ENCODE results near the gene P2RY6.
A peak's percentile ranks its signal among the peaks of the same experiment; 100 is the strongest.

Gene P2RY6

GRCh38 chr11:73320763-73321603 is 48.8 kb downstream of the P2RY6 start:
- H3K36me3 ChIP-seq (replicated peaks in 1 of 2; ENCODE audit: control insufficient read depth in 2 of 2, insufficient read depth in 2 of 2, low read length in 2 of 2) = peaks cover 9 to 59% of the 10 kb centered on the region in 2 donors
- no peak overlapping the region for H3K23ac ChIP-seq (ENCODE audit: low read depth, low read length, poor library complexity)
- H2AK5ac ChIP-seq (ENCODE audit: low read depth, low read length) = no peak overlapping the region
- no peaks in the 10 kb centered on the region for H3K27me3 ChIP-seq (ENCODE audit: control insufficient read depth in 3 of 3, insufficient read depth in 3 of 3, low read depth in 1 of 3, low read length in 3 of 3)
- no CpG with 5 or more reads among the region's 10 CpGs for WGBS, 2 donors (ENCODE audit: extremely low coverage in 2 of 2, insufficient read length in 2 of 2, insufficient replicate concordance in 1 of 2)
- H4K91ac ChIP-seq (ENCODE audit: low read depth, low read length, poor library complexity) = no peak overlapping the region
- H3K4ac ChIP-seq (ENCODE audit: low read length) = no peak overlapping the region
- H2BK12ac ChIP-seq (ENCODE audit: low read length) = no peak overlapping the region
- H3K18ac ChIP-seq (ENCODE audit: low read length) = no peak overlapping the region
- no peak overlapping the region for H3K14ac ChIP-seq (ENCODE audit: low read length)
- H2AFZ ChIP-seq (ENCODE audit: low read length) = no peak overlapping the region
- no peak for DNase-seq (ENCODE audit: low spot score)
- H3K4me3 ChIP-seq (ENCODE audit: low read length in 2 of 2) = no peak overlapping the region
- H2BK5ac ChIP-seq (ENCODE audit: low read length) = no peak overlapping the region
- no peaks in the 10 kb centered on the region for H3K9me3 ChIP-seq (replicated peaks in 1 of 2; ENCODE audit: control insufficient read depth in 2 of 2, insufficient read depth in 1 of 2, low read depth in 1 of 2, low read length in 2 of 2)
- H3K4me2 ChIP-seq (ENCODE audit: insufficient read depth, low read length, poor library complexity, severe bottlenecking) = no peak overlapping the region
- H3K9ac ChIP-seq (ENCODE audit: low read depth, low read length, poor library complexity) = no peak overlapping the region
- no peak overlapping the region for H2BK120ac ChIP-seq (ENCODE audit: low read depth, low read length)
- no peak overlapping the region for H3K27ac ChIP-seq (replicated peaks; ENCODE audit: low read length)
- peaks cover 41% of the 10 kb centered on the region for H3K79me1 ChIP-seq (ENCODE audit: low read depth, low read length)
- H4K8ac ChIP-seq (ENCODE audit: low read depth, low read length) = no peak overlapping the region
- H3K4me1 ChIP-seq (ENCODE audit: control insufficient read depth in 2 of 2, insufficient read depth in 1 of 2, low read depth in 1 of 2, low read length in 2 of 2) = peaks cover 41 to 45% of the 10 kb centered on the region in 2 donors
- H2BK15ac ChIP-seq (ENCODE audit: low read length) = no peak overlapping the region

- peaks cover 41 to 43% of the 10 kb centered on the region in 2 donors for H3K4me1 ChIP-seq (ENCODE audit: control insufficient read depth in 2 of 2, insufficient read depth in 1 of 2, low read depth in 1 of 2, low read length in 2 of 2)
- WGBS, 2 donors (ENCODE audit: extremely low coverage in 2 of 2, insufficient read length in 2 of 2, insufficient replicate concordance in 1 of 2) = no CpG with 5 or more reads among the region's 10 CpGs
Measured at GRCh38 chr11:73321604-73322381, 49.7 kb downstream of the P2RY6 start.

DNA sequence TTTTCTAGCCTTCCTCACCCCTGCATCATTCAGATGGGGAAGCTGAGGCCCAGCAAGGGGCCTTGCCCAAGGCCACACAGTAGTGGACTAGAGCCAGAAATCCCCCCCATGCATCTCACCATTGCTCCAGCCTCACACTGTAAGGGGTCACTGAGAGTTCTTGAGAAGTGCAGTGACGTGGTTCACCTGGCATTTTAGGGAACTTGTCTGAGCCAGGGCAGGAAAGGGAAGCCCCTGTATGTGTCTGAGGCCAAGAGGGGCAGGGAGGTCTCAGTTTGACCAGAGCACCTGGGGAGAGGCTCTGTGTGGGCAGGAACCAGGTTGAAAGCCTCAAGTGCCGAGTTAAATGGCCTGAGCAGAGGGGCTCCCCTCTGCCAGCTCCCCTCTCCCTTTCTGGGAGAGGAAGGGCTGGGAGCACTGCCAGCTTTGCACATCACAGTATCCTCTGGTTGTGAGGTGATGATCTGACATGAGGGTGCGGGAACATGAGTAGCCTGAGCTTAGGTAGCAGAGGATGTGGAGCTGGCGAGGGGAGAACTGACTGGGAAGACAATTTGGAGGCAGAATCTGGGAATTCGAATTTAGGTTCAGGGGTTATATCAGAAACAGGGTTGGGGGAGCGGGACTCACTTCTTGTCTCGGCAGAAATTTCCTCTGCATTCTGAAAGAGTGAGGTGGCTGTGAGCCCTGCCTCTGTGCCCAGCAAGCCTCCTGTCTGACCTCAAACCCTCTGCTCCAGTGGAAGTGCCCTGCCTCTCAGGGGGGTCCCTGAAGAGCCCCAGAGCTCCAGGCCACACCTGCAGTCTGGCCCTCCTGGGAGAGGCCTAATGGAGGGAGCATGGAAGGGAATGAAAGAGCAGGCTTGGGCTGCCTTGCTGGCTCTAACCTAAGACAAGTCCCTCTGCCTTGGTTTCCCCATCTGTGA is 50.5 kb downstream of the P2RY6 start:
- H3K79me1 ChIP-seq (ENCODE audit: low read depth, low read length) = peaks cover 29% of the 10 kb centered on the region
- H3K36me3 ChIP-seq (replicated peaks in 1 of 2; ENCODE audit: control insufficient read depth in 2 of 2, insufficient read depth in 2 of 2, low read length in 2 of 2) = peaks cover 5 to 55% of the 10 kb centered on the region in 2 donors
- peak overlapping the region; percentile 2 for H2BK120ac ChIP-seq (ENCODE audit: low read depth, low read length)
- H3K27ac ChIP-seq (replicated peaks; ENCODE audit: low read length) = peak overlapping the region; percentile 60
- H3K14ac ChIP-seq (ENCODE audit: low read length) = no peak overlapping the region
- H3K4me3 ChIP-seq (ENCODE audit: low read length in 2 of 2) = no peak overlapping the region
- no peak overlapping the region for H4K91ac ChIP-seq (ENCODE audit: low read depth, low read length, poor library complexity)
- H2BK15ac ChIP-seq (ENCODE audit: low read length) = no peak overlapping the region
- H3K27me3 ChIP-seq (ENCODE audit: control insufficient read depth in 3 of 3, insufficient read depth in 3 of 3, low read depth in 1 of 3, low read length in 3 of 3) = no peaks in the 10 kb centered on the region
- peak overlapping the region; percentile 6 for H3K23ac ChIP-seq (ENCODE audit: low read depth, low read length, poor library complexity)
- no peak for DNase-seq (ENCODE audit: low spot score)
- WGBS, 2 donors (ENCODE audit: extremely low coverage in 2 of 2, insufficient read length in 2 of 2, insufficient replicate concordance in 1 of 2) = no CpG with 5 or more reads among the region's 7 CpGs
- H3K9me3 ChIP-seq (replicated peaks in 1 of 2; ENCODE audit: control insufficient read depth in 2 of 2, insufficient read depth in 1 of 2, low read depth in 1 of 2, low read length in 2 of 2) = no peaks in the 10 kb centered on the region
- H2AK5ac ChIP-seq (ENCODE audit: low read depth, low read length) = peak overlapping the region; percentile 91
- no peak overlapping the region for H3K9ac ChIP-seq (ENCODE audit: low read depth, low read length, poor library complexity)
- peak overlapping the region; percentile 42 for H3K4ac ChIP-seq (ENCODE audit: low read length)
- H3K18ac ChIP-seq (ENCODE audit: low read length) = peak overlapping the region; percentile 86
- no peak overlapping the region for H4K8ac ChIP-seq (ENCODE audit: low read depth, low read length)
- H2BK5ac ChIP-seq (ENCODE audit: low read length) = peak overlapping the region; percentile 78
- no peak overlapping the region for H2AFZ ChIP-seq (ENCODE audit: low read length)
- H3K4me2 ChIP-seq (ENCODE audit: insufficient read depth, low read length, poor library complexity, severe bottlenecking) = no peak overlapping the region
- H3K4me1 ChIP-seq (ENCODE audit: control insufficient read depth in 2 of 2, insufficient read depth in 1 of 2, low read depth in 1 of 2, low read length in 2 of 2) = peaks cover 41 to 44% of the 10 kb centered on the region in 2 donors
- no peak overlapping the region for H2BK12ac ChIP-seq (ENCODE audit: low read length)

More at GRCh38 chr11:73321604-73322381, 49.7 kb downstream of the P2RY6 start:
- peak overlapping the region; percentile 46 for H2BK5ac ChIP-seq (ENCODE audit: low read length)
- no peaks in the 10 kb centered on the region for H3K27me3 ChIP-seq (ENCODE audit: control insufficient read depth in 3 of 3, insufficient read depth in 3 of 3, low read depth in 1 of 3, low read length in 3 of 3)
- peaks cover 5 to 55% of the 10 kb centered on the region in 2 donors for H3K36me3 ChIP-seq (replicated peaks in 1 of 2; ENCODE audit: control insufficient read depth in 2 of 2, insufficient read depth in 2 of 2, low read length in 2 of 2)
- no peak overlapping the region for H3K4me3 ChIP-seq (ENCODE audit: low read length in 2 of 2)
- H3K14ac ChIP-seq (ENCODE audit: low read length) = no peak overlapping the region
- no peak overlapping the region for H3K23ac ChIP-seq (ENCODE audit: low read depth, low read length, poor library complexity)
- no peak overlapping the region for H4K8ac ChIP-seq (ENCODE audit: low read depth, low read length)
- no peak for DNase-seq (ENCODE audit: low spot score)
- H2BK120ac ChIP-seq (ENCODE audit: low read depth, low read length) = peak overlapping the region; percentile 49
- no peak overlapping the region for H2BK15ac ChIP-seq (ENCODE audit: low read length)
- peaks cover 35% of the 10 kb centered on the region for H3K79me1 ChIP-seq (ENCODE audit: low read depth, low read length)
- peak overlapping the region; percentile 73 for H3K18ac ChIP-seq (ENCODE audit: low read length)
- no peaks in the 10 kb centered on the region for H3K9me3 ChIP-seq (replicated peaks in 1 of 2; ENCODE audit: control insufficient read depth in 2 of 2, insufficient read depth in 1 of 2, low read depth in 1 of 2, low read length in 2 of 2)
- no peak overlapping the region for H2AFZ ChIP-seq (ENCODE audit: low read length)
- H2AK5ac ChIP-seq (ENCODE audit: low read depth, low read length) = peak overlapping the region; percentile 77
- peak overlapping the region; percentile 86 for H2BK12ac ChIP-seq (ENCODE audit: low read length)
- peak overlapping the region; percentile 26 for H3K9ac ChIP-seq (ENCODE audit: low read depth, low read length, poor library complexity)
- no peak overlapping the region for H4K91ac ChIP-seq (ENCODE audit: low read depth, low read length, poor library complexity)
- H3K4me2 ChIP-seq (ENCODE audit: insufficient read depth, low read length, poor library complexity, severe bottlenecking) = no peak overlapping the region
- H3K27ac ChIP-seq (replicated peaks; ENCODE audit: low read length) = peak overlapping the region; percentile 12
- H3K4ac ChIP-seq (ENCODE audit: low read length) = no peak overlapping the region

Data from neuronal stem cell (in vitro differentiated cells).